OCI-LY7 (cell line): Measurements from ENCODE around the gene RASSF4.

Source experiments
- CTCF ChIP-seq: fragments of 200-600 bp; sonication (generic); conservative IDR thresholded peaks from 2 replicates; pipeline ENCODE4 v1.5.1; 2014; ENCODE audit warnings: mild to moderate bottlenecking, antibody characterized with exemption, low read length, moderate library complexity, mixed read lengths
- EZH2phosphoT487 ChIP-seq: fragments of 200-600 bp; sonication (generic); IDR thresholded peaks from 2 replicates; pipeline ENCODE4 v1.6.1; 2018; ENCODE audit warnings: low read depth, borderline replicate concordance, mild to moderate bottlenecking, mixed run types, antibody characterized with exemption, low read length, moderate library complexity, mixed read lengths

DNA sequence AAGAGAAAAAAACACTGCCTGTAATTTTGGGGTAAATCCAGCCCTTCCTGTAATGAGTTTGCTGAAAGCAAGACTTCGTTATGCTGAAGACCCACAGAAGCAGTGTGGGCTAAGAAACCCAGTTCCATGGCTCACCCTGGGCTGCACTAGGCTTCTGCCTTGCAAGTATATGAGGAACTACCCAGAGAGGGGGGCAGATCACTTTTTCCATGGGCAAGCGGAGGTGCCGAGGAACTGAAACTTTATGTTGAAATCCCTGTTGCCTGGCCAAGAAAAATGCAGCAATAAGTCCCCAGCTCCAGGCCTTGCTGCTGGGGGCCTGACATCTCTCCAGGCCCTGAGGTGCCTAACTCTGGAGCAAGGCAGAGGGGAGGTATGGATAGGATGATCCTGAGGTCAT lies 8.5 kb downstream of the RASSF4 start:
- TF ChIP-seq CTCF: no peak
- no peak for TF ChIP-seq EZH2phosphoT487
